ENCODE measurements around the gene NRG3.

GRCh38 chr10:82934429-82934828 is 1059.4 kb downstream of the NRG3 start:
- TF ChIP-seq POLR2AphosphoS5 (IDR thresholded peaks at IDR 0.05) (no peak), CTCF (IDR thresholded peaks at IDR 0.05) (no peak), POLR2A (IDR thresholded peaks at IDR 0.05; ENCODE audit: low read depth) (no peak), EP300 (IDR thresholded peaks at IDR 0.05) (no peak)

Data from esophagus muscularis mucosa (tissue), 4 donors.